HG03025 (cell line): ENCODE data around the gene NDFIP1.
"Not testable (repeated sequence)": the region's sequence is repeated elsewhere in the genome, so short reads cannot be mapped to it uniquely, and the experiment has no call there.

ENCODE experiments used
- ATAC-seq: cut with Tn5 transposase; IDR thresholded peaks from one replicate; pipeline ENCODE4 v1.9.1; 2021; ENCODE audit warnings: mild to moderate bottlenecking, moderate library complexity; ENCODE audit not compliant: unreplicated experiment, low FRiP score

NDFIP1 gene

DNA sequence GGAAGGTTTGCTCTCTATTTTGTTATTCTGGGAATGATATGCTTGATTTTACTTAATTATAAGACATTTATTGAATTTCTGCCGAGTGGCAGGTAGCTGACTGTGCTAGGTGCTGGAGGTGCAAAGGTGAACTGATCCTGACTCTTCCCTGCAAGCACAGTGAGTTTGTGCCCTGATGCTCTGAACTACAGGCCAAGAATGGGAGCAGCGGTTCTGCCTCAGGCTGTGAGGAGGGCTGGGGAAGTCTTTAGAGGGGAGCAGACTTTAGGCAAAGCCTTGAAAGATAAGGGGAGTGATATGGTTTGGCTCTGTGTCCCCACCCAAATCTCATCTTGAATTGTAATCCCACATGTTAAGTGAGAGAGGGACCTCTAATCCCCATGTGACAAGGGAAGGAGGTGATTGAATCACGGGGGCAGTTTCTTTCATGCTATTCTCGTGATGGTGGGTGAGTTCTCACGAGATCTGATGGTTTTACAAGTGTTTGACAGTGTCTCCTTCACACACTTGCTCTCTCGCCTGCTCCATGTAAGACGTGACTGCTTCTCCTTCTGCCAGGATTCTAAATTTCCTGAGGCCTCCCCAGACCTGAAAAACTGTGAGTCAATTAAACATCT lies 73.1 kb downstream of the NDFIP1 start:
- no peak for ATAC-seq

DNA sequence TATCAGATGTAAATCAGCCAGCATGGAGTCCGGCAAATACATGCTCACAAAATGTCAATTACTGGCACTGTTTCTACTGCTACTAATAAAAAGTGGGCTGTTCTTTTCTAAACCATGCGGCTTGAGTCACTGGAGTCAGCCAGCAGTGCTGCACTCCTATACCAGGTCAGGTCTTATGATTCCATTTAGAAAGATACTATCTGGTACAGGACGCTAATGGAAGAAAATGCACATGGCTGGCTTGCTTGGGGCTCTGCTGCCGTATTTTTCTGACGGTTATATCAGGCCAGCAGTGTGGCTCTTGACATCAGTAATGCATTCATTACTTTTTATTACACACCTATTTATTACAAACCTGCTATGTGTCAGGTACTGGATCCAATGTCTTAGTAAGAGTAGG lies 74.3 kb downstream of the NDFIP1 start:
- ATAC-seq = no peak

DNA sequence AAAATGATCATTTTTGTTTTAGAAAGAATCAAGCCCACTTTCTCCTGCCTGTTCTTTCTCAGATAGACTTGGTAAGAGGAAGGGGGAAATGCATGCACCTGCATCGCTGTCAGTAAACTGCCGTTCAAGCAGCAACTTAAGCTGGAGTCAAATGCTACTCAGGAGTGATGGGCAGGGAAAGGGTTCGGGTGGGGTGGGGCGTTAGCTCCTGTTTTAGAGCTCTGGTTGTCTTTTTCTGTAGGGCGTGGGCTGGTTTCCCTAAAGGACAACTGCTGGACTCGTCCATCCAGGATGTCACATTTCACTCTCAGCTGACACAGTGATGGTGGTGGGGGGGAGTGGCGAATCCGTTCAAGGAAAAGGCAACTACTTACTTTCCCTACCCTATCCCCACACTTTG lies 75.0 kb downstream of the NDFIP1 start:
- no peak for ATAC-seq

DNA sequence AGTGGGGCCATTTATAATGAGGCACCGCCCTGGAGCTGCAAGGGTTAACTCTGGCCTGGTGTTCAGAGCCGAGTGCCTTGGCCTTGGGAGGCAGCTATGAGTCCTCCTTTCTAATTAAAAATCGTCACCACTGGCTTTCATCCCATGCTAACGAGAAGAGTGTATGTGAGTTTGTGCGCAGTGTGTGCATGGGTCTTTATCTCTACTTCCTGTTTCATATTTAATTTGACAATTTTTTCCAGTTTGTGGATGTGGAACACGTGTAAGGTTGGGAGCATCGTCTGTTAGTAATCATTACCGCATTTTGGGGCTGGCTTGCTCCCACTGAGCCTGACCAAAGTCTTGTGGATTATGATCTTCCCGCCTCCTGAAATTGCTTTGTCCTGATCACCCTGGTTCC lies 76.4 kb downstream of the NDFIP1 start:
- no peak for ATAC-seq

DNA sequence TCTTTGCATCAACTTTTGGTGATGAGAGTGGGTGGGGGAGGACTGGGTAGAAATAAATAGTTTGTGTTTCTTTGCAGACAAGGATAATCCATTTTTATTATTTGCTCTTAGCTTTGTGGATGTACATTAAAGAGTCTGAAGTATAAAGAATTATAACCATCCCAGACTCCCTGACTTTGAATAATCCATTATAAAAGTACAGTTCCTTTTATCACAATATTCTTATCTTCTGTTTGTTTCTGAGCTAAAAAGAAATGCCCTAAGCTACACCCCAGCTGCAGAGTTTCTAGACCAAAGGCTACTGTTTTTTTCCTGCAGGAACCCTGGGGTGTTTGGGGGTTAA lies 77.9 kb downstream of the NDFIP1 start:
- no peak for ATAC-seq

DNA sequence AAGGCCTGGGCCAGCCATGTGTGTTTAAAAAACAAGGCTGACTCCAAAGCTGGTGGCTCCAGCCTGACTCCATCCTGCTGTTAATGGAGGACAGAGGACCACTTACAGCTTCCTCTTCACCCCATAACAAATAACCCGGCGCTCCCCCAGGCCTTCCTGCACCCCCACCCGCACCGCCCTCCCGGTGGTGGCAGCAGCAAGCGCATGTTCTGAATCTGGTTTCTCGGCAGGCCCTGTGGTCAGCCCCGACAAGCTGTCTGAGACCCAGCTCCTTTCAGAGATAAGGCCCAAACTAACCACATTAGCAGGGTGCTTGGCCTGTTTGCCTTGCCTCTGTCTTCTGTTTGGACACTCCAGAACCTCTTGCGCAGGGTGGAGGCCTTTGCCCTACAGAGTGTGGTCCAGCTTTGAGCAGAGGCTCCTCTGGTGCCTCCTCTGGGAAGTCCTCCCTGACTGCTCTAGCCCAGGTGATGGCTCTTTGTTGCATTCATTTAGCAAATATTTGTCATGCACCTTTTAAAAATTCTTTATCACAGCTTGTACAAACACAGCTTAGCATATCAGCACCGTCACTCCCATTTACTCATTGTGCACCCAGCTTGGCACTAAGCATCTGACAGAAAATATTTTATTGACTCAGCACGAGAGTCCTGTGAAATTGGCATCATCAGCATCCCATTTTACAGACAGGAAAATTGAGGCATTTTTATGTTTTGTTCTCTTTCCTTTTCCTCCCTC lies 78.4 kb downstream of the NDFIP1 start:
- ATAC-seq = no peak

DNA sequence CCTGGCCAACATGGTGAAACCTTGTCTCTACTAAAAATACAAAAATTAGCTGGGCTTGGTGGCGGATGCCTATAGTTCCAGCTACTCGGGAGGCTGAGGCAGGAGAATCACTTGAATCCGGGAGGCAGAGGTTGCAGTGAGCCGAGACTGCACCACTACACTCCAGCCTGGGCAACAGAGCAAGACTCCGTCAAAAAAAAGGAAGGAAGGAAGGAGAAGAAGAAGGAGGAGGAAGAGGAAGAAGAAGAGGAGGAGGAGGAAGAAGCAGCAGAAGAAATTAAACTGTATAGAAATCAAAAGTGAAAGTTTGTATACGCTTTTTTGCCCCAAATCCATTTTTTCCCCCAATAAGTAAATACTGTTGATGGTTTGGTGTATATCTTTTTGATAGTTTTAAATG lies 80.1 kb downstream of the NDFIP1 start:
- ATAC-seq = not testable (repeated sequence)

DNA sequence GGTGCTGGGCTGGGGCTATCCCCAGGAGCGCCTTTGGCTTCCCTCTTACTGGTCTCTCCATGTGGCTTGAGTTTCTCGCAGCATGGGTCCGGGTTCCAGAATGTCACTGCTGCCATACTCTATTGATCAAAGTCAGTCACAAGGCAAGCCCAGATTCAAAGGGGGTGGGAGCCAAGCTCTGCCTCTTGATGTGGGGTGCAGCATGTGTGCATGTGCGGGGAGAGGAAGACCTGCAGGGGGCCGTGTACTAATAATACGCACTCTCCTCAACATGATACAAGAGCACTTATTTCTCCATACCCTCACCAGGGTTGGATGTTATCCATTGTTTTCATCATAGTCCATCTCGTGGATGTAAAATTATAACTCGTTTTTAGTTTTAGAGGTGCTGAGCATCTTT lies 81.2 kb downstream of the NDFIP1 start:
- ATAC-seq = no peak

DNA sequence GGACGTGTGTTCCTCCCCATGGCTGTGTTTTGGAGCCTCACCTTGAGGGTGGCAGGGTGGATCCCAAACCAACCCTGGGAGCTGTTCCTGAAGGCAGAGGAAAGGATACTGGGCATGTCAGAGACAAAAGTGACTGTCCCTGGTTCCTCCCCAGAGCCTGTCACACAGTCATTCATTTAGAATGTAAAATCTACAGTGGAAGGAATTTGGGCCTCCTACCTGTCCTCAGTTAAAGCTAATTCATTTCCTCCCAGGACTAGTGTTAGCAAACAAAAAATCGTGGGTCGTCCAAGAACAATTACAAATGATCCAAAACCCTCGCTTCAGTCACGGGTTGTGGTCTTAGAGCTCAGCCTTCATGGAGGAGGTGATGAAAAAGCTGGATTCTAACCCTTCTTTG lies 83.2 kb downstream of the NDFIP1 start:
- no peak for ATAC-seq

DNA sequence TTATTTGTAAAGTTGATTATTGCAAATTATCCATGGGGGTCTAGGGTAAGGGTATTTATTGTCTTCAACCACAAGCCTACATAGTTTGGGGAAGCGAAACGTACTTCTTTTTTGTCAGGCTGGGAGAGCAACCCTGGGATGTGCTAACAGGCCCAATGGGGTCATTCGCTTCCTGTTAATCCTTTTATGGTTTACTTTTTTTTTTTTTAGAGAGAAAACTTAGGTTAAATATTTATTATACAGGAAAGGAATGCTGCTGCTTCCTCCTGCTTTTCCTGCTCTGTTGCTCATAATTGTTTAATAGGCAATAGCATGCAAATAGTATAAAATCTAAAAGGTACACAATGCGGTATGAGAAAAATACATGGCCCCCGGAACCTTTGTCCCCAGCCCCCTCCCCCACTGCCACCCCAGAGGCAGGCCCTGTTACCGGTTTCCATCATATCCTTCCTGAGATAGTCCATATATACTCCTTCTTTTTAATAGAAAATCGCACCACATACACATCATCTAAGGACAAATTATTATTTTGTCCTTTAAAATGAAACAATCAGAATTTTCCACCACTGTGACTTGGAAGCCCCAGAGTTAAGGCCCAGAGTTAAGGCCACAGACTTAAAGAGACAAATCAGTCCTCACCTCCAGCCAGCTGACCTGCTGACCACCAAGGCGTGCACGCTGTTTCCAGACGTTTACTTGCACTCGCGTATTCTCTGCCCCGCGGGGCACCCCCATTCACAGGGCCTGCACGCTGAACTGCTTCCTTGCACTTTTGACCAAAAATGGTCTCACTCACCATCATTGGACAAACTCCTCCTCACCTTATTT lies 83.9 kb downstream of the NDFIP1 start:
- no peak for ATAC-seq

DNA sequence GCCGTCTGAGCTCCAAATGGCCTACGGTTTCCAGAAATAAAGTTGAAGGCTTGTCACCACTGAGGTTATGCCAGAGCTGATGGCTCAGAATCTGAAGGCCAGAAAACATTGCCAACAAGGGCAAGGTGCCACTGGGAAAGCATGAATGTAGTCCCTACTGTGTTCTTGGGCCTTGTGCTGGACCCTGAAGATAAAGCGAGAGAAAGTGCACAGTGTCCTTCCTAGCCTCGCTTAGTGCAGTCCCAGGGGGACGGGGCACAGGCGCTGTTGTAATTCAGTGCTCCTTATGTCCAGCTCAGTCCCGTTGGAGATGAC lies 84.5 kb downstream of the NDFIP1 start:
- no peak for ATAC-seq

DNA sequence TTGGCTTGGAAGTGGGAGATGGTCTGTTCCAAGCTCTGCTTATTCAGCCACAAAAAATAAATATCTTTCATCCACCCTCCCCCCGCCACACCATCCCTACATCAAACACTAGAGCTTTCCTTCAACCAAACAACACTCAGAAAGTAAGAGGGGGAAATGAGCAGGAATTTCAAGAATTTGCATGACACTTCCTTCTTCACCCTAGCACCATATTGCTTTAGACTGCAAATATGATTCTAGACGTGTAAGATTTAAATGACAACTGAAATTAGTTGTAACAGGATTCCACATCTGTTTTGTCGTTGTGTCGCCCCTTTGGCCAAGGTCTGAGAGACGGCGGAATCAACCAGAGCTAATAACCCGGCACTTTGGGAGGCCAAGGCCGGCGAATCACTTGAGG lies 88.5 kb downstream of the NDFIP1 start:
- ATAC-seq = no peak

DNA sequence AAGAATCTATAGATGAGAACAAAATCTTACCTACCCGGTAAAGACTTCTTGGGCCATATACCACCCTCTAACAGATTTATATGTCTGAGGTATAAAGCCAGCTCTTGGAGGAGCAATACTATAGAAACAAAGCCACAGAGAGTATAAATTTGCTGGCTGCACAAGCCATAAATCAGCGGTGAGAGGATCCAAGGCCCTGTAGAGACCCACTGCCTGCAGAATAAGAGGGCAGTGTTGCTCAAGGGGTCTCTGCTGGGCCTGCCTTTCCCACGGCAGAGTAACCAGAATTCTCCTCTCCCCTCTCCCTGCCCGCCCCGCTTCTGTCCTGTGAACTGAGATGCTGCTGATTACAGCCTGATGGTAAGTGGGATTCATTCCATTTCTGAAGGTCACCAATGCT lies 89.2 kb downstream of the NDFIP1 start:
- ATAC-seq = no peak

DNA sequence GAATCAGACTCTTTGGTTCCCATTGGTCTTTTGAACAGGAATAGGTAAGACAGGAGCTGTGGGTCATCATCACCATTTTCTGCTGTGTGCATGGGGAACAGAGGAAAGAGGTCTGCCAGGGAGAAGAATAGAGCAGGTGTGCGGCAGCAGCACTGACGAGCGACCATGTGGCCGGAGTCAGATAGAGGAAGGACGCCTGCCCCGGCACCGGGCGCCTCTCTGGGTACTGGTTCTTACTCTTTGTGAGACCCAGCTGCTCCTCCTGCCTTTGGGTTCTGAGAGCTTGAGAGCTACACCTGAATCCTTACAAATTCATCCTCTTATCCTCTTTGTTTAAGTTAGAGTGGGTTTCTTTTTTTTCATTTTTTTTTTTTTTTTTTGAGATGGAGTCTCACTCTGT lies 90.8 kb downstream of the NDFIP1 start:
- no peak for ATAC-seq

DNA sequence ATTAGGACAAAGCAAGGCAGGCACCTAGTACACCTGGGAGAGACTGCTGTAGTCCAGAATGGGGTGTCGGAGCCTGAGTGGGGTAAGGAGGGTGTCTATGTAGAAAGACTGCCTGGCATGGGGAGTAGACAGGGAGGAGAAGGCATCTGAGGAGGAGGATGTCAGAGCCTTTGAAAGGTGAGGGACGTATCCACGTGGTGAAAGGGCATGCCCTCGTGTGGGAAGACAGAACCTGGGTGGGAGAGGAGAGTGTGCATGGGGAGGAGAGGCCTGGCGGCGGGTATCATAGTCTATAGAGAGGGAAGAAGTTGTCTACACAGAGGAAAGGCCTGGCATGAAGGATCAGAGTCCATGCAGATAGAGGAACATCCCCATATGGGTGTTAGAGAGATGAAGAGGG lies 91.8 kb downstream of the NDFIP1 start:
- ATAC-seq = no peak

DNA sequence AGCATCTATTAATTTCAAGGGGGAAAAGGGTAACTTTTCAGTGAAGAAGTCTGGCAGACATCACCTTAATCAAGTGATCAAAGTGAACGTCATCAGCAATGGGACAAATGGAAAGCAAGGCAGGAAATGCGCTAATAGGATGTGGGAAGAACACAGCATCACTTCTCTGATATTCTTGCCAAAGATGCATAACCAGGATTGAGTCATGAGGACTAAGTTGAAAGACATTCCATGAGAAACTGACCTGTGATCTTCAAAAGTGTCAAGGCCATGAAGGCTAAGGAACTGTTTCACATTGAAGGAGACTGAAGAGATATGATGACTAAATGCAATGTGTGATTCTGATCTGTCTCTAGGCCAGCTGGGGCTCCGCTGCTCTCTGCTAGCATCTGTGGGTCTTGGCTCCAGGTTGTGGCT lies 92.9 kb downstream of the NDFIP1 start:
- no peak for ATAC-seq

DNA sequence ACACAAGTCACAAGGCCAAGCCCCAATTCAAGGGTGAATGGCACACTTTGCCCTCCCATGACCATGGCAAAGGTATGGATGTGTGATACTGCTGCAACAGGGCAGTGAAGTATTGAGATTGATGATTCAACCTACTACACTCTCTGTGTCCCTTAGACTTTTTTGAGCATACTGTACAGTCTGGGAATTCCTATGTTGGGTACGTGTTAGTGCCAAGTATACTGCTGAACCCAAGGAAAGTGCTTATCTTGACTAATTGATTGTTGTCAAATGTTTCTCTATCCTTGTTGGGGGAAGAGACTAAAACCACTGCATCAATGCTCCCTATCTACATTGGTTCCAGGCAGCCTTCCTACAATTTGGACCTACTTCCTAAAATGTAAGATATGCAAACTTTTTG lies 93.7 kb downstream of the NDFIP1 start:
- ATAC-seq = no peak
